Myocyte (in vitro differentiated cells): ENCODE measurements around the gene PSMB10. TPM values are rescaled to one million over a fixed set of nuclear protein-coding genes. Genes with fewer than 3 reads are reported as not detected.
"Not testable (repeated sequence)": the region's sequence is repeated elsewhere in the genome, so short reads cannot be mapped to it uniquely, and the experiment has no call there.

ENCODE experiments used
- DNase-seq: peaks from one replicate; pipeline ENCODE4 v3.0.0-alpha.2; 2012; ENCODE audit warnings: low read depth
- total RNA-seq: library from RNA; depleted of rRNA; stranded (reverse); fragments of >200 nt; gene quantifications from 2 replicates; pipeline ENCODE4 v1.2.3, GENCODE V29; 2014

PSMB10 gene
- total RNA-seq, 1 donor from 2014 or later = 23.4 TPM

DNA sequence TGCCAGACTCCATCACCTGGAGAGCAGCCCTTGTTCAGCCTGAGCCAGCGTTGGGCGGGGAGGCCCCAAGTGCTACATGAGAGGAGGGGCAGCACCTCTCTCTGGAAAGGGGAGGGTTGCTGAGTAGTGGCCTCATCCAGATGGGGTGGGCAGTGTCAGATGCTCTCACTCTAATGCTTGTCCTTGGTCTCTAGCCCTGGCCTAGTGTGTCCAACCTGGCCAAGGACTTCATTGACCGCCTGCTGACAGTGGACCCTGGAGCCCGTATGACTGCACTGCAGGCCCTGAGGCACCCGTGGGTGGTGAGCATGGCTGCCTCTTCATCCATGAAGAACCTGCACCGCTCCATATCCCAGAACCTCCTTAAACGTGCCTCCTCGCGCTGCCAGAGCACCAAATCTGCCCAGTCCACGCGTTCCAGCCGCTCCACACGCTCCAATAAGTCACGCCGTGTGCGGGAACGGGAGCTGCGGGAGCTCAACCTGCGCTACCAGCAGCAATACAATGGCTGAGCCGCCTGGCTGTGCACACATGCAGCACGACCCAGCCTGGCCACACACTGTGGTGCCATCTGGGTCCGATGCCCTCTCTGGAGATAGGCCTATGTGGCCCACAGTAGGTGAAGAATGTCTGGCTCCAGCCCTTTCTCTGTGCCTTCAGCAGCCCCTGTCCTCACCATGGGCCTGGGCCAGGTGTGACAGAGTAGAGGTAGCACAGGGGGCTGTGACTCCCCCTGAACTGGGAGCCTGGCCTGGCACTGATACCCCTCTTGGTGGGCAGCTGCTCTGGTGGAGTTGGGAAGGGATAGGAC, 9.3 kb downstream of the PSMB10 start:
- DNase-seq = no peak

DNA sequence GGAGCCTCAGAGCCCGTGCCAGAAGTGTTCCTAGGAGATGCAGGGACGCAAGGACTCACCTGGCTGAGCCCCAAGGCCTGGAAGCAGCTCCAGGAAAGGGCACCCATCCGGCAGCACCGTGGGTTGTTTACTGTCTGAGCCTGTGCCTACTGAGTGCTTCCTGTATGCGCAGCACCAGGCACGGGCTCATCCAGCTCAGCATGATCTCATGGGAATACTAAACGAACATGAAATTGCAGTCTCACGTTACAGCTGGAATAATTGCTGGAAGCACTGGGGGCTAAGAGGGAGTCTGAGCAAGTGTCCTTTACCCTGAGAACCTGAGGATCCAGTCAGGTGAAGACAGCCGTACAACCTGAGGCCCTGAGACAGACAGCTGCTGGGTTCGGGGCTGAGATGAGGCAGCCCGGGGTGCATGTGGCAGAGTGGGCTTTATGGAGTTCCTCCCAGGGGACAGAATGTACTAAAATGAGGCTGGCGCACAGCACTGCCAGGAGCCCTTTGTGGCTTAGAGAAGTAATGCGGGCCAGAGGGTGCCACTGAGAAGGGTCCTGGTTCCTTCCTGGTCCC, 10.4 kb downstream of the PSMB10 start:
- no peak for DNase-seq

DNA sequence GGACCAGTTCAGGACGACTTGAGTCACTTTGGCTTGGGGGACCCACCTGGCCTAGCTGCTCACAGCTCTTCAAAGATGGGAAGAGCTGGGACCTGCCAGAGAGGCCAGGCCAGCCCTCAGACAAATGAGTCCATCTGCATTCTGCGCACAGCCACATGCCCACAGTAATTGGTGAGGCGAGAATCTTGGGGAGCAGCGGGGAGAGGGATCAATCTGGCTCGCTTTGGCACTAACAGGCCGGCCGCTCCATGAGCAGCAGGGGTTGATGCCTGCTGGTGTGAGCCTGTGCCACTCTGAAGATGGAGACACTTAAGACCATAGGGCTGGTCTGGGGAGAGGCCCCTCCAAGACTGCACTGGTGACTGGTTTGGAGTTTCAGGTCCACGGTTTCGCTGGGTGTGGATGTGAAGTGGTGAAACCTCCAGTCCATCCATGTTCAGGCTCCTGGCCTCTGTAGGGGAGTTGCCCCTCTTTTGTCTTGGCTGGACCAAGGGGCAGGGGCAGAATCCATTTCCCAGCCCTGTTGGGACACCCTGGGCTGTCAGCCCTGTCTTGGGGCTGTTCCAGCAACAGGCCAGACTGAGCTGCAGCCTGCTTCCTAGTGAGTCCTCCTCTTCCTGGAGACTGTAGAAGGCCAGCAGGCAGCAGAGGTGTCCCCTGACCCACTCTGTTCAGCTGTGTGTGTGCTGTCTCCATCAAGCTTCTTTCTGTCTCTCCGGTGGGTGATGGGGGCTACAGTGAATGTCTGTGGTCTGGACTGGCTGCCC, 12.3 kb downstream of the PSMB10 start:
- DNase-seq = no peak

DNA sequence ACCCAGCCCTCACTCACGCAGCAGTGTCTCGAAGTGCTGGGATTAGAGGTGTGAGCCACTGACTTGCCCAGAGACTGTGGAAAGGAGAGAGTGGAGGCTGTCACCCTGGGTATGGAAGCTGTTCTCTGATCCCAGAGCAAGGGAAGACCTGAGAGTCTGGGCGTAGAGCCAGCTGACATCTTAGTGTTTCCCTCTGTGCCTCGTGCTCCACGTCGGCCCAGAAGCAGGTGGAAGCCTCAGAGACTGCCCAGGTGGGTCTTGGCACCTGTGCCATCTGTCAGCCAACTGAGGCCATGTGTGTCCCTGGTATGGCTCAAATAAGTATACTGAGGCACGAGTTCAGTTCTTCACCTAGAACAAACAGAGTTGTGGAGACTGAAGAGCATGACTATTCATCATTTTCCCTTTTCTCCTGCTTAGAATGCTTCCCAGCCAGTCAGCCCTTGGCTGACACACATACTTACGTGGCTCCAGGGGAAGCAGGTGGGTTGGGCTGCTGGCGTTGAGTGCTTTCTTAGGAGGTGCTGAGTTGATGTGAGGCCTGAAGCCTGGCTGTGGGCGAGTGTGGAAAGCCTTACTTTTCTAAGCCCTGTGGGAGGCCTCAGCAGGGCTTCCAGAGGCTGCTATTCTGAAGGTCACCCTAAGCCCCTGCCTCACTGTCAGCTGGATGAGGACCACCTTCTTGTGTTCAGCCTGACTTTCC, 13.1 kb downstream of the PSMB10 start:
- no peak for DNase-seq

DNA sequence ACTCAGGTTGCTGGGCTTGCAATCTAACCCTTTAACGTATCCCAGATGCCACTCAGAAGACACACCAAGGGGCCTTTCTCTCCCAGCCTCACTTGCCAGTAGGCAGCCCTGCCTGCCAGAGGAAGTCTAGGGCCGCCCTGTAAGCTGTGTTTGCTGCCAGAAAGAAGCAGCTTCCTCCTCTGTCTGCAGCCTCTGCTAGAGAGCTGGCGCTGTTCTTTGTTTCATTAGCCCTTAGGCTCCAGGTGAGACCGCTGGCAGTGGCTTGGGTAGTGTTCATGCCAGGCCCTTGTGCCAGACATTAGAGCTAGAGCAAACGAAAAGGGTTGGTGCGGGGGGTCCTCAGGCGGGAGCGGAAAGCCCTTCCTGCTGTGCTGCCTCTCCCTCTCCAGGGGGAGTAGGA, 13.9 kb downstream of the PSMB10 start:
- no peak for DNase-seq

DNA sequence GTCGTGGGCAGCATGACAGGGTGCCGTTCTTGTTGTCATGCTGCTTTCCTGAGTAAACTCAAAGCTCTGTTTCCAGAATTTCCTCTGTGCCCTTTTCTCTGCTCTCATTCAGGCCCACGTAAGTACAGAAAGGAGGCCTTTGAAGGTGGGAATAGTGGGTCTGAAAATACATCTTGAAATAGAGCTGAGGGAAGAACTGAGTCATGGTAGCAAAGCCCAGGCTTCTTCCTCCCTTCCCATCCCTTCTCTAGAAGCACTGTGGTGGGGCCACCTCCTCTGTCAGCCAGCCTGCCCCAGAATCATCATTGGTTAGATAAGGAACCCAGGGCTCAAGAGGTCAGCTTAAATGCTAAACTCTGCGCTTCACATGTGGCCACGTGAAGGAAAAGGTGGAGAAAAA, 14.4 kb downstream of the PSMB10 start:
- no peak for DNase-seq

DNA sequence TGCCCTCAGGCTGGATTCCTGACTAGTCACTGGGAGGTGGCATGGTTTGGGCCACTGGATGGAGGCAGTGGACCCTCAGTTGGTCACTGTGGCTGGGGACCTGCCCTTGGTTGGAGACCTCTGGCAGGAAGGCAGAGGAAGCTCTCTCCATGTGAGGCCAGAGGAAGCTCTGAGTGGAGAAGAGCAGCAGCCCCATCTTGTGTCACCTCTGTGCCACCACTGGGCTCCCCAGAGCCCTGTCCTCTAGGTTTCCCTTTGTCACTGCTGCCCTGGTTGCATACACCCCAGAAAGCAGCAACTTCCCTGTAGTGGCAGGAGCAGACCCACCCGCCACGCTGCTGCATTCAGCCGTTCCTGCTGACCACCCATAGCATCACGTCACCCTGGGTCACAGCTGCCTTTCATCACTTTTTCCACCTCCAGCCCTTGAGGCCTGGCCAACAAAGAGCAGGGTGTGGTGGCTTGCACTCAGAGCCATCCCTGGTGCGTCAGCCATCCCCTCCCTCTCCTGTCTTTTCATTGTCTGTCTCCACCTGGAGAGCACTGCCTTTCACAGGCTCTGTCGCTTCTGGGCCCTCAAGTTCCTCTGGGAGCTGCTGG, 16.9 kb downstream of the PSMB10 start:
- no peak for DNase-seq

DNA sequence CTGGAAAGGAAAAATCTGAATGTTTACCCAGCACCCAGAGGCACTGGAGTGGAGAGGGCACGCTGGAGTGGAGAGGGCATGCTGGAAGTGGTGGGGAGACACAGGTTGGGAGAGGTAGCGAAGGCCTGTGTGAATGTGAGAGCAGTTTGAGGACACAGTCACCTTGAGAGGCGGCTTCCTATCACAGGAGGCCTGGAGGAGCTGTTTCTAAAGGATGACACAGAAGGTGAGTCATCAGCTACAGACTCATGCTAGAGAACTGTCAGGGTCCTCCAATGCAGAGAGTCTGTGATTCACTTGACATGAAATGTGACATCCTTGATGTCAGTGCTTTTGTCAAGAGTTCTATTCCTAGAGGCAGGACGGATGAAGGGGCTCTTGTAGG, 18.8 kb downstream of the PSMB10 start:
- peak; percentile 82 for DNase-seq

DNA sequence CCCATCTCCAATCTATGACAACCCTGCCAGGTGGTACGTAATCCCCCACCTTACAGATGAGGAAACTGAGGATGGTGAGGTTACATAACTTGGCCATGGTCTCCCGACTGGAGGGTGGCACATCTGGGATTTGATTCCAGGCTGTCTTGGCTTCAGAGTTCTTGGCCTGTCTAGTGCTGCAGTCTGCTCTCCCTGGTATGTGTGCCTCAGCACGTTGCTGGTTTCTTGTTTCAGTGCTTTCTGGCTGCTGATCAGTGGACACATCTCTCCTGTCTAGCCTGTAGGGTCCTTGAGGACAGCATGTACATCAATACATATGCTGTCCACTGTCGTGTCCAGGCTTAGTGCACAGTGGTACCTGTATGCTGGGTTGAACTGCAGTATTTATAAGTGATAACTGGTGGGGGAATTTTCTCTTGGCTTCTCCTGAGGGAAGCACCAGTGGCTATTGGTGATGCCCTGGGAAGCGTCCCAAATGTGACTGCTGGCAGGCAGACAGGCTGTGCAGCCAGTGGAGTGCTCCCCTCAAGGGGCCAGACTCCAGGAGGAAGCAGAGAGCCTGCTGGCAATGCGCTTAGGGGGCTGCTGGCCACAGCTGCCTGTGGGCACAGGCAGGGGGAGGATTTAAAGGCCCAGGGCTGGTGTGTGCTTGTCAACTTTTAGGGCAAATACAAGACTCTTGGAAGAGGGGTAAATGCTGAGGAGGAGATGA, 19.4 kb downstream of the PSMB10 start:
- peak; percentile 75 for DNase-seq

DNA sequence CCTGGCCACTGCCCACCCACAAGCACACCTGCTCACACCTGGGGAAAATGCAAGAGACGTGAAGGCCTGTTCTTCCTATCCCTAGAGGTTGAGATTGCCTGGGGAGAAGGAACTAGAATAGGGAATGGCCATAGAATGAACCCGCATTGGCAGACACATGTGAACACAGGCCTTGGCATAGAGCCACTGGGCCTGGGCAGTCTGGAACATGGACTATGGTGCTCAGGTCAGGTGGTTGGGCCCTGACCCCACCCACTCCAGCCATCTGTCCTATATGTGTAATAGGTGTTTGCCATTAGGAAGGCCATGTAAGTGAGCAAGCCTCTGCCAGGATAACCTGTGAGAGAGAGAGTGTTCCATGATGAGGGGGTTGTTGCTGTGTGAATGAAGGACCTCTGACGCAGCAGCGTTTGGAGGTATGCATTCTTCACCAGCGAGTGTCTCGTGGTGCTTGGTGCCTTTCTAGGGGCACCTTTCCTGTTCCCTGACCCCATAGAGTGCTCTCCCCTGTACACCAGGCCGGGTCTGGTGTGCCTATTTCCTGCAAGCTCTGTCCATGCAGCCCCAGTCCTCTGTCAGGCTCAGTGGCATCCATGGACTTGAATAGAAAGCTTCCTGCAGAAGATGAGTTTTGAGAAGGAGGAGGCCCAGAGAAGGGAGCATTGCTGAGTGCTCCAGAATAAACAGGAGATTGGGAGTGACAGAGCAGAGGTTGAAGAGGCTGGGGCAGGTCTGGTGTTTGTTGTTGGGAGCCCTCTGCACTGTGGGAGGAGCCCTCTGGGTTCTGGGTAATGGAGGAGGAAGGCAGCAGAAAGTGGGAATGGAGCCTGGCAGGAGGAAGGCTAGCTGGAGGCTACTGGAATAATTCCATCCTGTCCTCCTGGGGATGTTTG, 20.6 kb downstream of the PSMB10 start:
- no peak for DNase-seq

DNA sequence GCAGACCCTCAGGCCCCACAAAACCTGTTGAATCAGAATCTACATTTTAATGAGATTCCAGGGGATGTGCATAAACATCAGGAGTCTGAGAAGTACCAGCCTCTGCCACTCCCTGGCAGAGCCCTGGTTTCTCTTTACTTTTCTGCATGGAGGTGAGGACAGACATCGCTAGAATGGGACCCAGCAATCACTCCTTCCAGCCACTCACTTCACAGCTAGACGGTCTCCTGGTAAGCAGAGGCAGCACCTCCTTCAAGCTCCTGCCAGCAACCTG, 21.2 kb downstream of the PSMB10 start:
- DNase-seq = not testable (repeated sequence)

DNA sequence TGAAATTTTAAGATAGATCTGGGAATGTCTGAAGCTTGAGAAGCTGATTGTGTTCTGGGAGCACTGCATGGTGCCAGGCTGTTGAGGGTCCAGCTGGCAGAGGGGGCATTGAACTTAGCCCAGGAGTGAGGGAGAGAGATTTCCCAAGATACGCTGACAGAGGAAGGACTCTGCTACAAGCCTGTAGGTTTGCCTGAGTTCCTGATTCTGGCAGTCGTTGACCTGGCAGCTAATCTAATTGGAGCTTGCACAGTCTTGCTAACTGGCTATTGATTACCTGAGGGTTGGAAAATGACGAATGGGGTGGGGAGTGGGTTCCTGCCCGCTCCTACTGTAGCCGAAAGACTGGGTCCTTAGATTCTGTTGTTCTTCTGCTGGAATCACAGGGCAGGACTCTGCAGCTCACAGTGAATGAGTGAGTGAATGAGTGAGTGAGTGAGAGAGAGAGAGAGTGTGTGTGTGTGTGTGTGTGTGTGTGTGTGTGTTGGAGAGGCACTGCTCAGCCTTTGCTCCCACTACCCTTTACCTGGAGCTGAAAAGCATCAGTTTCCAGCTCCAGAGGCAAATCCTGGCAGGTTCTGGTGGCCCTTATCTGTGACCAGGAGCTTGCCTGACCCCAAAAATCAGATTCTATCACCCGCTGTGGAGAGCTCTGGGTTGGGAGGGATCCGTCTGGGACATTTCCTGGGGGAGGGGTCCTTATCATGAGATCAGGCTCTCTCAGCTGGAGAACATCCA, 21.7 kb downstream of the PSMB10 start:
- DNase-seq = no peak

DNA sequence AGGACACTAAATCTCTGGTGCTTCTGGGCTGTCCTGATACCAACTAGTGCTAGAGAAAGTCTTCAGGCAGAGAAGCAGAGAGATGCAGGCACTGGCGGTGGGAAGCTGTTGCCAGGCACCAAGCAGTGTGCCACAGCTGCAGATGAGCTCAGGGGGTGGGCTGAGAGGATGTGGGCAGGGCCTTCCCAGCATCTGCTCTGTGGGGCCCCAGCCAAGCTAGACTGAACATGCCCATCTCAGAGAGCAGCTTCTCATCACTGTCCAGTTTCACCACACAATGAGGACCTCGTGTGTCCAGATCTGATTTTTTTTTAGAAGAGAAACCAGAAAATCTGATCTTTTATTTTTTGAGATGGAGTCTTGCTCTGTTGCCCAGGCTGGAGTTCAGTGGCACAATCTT, 26.5 kb downstream of the PSMB10 start:
- peak; percentile 89 for DNase-seq

DNA sequence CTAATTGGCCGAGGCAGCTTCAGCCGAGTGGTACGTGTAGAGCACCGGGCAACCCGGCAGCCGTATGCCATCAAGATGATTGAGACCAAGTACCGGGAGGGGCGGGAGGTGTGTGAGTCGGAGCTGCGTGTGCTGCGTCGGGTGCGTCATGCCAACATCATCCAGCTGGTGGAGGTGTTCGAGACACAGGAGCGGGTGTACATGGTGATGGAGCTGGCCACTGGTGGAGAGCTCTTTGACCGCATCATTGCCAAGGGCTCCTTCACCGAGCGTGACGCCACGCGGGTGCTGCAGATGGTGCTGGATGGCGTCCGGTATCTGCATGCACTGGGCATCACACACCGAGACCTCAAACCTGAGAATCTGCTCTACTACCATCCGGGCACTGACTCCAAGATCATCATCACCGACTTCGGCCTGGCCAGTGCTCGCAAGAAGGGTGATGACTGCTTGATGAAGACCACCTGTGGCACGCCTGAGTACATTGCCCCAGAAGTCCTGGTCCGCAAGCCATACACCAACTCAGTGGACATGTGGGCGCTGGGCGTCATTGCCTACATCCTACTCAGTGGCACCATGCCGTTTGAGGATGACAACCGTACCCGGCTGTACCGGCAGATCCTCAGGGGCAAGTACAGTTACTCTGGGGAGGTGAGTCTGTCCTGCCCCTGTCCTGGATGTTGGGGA, 27.5 kb downstream of the PSMB10 start:
- DNase-seq = no peak

DNA sequence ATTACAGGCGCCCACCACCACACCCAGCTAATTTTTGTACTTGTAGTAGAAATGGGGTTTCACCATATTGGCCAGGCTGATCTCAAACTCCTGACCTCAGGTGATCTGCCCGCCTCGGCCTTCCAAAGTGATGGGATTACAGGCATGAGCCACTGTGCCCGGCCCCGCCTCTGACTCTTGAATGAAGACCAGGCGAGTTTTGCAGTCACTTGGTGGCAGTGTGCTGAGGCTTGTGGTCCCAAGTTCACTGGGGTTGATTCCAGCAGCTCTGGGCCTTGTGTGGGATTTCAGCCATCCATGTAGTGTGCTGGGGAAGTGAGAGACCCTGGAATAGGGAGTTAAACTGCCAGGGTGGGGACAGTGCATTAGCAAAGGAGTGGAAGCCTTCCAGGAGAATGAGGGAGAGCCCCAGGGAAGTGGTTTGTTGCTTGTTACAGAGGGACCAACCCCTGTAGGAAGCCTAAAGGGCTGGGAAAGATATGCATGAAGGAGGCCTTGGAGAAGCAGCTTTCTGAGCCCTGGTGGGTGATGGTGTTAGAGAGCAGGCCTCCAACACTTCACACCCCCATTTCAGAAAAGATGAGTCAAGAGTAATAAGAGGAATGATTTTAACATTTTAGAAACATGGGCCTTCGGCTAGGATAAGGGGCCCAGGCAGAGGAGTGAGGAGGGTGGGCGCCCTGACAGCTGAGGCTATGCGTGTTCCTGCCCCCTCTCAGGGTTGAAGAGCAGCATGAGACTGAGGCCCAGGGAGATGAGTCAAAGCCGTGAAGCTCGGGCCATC, 29.1 kb downstream of the PSMB10 start:
- DNase-seq = no peak

DNA sequence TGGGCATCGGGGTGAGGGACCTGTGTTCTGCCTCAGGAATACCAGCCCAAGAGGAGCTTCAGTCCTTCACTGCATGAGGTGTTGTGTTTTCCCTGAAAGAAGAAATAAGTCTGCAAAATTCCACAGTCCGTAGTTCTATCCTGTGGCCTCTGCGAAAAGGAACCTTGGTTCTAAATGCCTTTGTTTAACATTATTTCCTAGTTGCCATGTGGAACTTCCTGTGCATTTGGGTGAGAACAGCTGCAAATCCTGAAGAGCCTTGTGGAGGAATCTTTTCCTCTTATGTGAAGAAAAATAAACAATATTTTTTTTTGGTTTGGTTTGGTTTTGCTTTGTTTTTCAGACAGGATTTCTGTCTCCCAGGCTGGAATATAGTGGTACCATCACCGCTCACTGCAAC, 33.8 kb downstream of the PSMB10 start:
- peak; percentile 46 for DNase-seq

DNA sequence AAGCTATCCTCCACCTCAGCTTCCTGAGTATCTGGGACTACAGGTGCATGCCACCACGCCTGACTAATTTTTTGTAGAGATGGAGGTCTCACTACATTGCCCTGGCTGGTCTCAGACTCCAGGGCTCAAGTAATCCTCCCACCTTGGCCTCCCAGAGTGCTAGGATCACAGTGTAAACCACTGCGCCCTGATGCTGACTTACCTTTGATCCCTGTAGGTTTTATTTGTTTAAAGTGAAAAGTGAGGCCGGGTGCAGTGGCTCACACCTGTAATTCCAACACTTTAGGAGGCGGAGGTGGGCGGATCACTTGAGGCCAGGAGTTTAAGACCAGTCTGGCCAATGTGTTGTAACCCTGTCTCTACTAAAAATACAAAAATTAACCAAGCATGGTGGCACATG, 34.9 kb downstream of the PSMB10 start:
- no peak for DNase-seq

DNA sequence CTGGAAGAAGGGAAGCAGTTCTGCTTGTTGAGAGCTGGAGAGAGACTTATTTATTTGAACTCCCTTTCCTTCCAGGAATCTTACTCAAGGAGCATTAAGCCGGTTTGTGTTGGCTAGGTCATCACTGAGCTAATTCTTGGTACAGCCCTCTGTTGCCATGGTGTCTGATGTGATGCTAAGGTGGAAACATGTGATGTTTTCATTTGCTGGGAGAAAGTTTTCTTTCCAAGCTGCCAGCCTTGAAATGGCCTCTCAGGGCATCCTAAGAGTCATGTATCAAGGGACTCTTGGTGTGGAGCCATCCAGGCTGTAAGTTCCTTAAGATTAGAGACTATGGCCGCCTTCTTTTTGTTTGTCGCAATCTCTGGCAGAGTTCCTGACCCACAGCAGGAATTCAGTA, 39.4 kb downstream of the PSMB10 start:
- DNase-seq = no peak
